GM19468 (cell line): ENCODE results near the gene RALGPS1.

Experiments
- ATAC-seq: cut with Tn5 transposase; IDR thresholded peaks from one replicate; pipeline ENCODE4 v1.9.1; 2021; ENCODE audit warnings: mild to moderate bottlenecking, moderate library complexity, moderate number of reproducible peaks; ENCODE audit not compliant: unreplicated experiment; ENCODE audit errors: extremely low read depth

RALGPS1 gene

GRCh38 chr9:127192744-127193143 is 278.2 kb downstream of the RALGPS1 start:
- no peak for ATAC-seq

- no peak for ATAC-seq
Measured at GRCh38 chr9:127193483-127193882, 278.9 kb downstream of the RALGPS1 start.

- ATAC-seq, result no peak
Measured at GRCh38 chr9:127194881-127195713, 280.5 kb downstream of the RALGPS1 start.

GRCh38 chr9:127195976-127196825 is 281.6 kb downstream of the RALGPS1 start:
- ATAC-seq, result no peak

GRCh38 chr9:127196826-127197145 is 282.2 kb downstream of the RALGPS1 start:
- ATAC-seq, result no peak

- no peak for ATAC-seq
Measured at GRCh38 chr9:127197186-127197860, 282.7 kb downstream of the RALGPS1 start.

- no peak for ATAC-seq
Measured at GRCh38 chr9:127197861-127198430, 283.4 kb downstream of the RALGPS1 start.

- no peak for ATAC-seq
Measured at GRCh38 chr9:127198587-127198986, 284.0 kb downstream of the RALGPS1 start.

GRCh38 chr9:127199001-127199791 is 284.6 kb downstream of the RALGPS1 start:
- no peak for ATAC-seq

GRCh38 chr9:127200106-127200862 is 285.7 kb downstream of the RALGPS1 start:
- no peak for ATAC-seq

GRCh38 chr9:127201071-127201541 is 286.5 kb downstream of the RALGPS1 start:
- ATAC-seq, result no peak

- no peak for ATAC-seq
Measured at GRCh38 chr9:127201731-127202130, 287.1 kb downstream of the RALGPS1 start.

- ATAC-seq, result no peak
Measured at GRCh38 chr9:127202461-127203169, 288.0 kb downstream of the RALGPS1 start.

- ATAC-seq, result no peak
Measured at GRCh38 chr9:127203681-127204327, 289.2 kb downstream of the RALGPS1 start.

GRCh38 chr9:127204771-127205470 is 290.3 kb downstream of the RALGPS1 start:
- no peak for ATAC-seq

GRCh38 chr9:127205952-127206351 is 291.4 kb downstream of the RALGPS1 start:
- no peak for ATAC-seq

- ATAC-seq, result no peak
Measured at GRCh38 chr9:127206666-127207065, 292.1 kb downstream of the RALGPS1 start.
